Measurements from ENCODE around the gene SGCA.

DNA sequence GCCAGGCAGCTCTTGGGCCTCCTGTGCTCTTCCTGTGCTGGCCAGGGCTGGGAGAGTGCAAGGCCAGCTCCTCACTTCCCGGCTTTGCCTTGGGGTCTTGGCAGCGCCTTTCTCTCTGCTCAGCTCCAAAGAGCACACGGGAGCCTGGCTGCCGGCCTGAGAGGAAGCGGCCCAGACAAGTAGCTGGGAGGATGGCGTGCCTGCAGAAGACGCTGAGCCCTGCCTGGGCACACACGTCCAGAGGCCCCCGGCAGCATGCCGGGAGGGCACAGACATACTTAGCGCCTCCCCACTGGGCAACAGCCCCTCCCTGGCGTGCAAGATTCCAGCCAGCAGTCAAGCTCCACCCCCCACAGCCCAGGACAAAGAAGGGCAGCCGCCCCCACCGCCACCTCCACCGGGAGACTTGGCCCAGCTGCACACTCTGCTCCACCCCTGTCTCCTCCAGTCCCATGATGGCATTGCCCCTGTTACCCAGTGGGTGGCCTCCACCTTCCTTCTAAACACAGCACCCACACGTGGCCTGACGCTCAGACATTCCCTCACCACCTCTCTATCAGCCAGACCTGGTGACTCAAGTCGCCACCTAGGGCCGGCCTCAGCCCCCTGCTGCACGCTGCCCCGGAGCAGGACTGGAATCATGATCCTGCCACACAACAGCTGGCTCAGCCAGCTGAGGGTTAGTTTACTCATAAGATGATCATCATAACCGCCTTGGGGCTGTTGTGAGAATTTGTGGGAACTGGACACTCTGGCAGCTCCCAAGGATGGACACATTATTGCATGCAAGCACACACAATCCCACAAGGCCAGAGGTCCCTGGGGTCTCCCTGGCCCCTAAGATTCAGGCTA, 12.4 kb downstream of the SGCA start:
- TF ChIP-seq POLR2A (IDR thresholded peaks at IDR 0.05) = no peak
- TF ChIP-seq, protein P1, sequence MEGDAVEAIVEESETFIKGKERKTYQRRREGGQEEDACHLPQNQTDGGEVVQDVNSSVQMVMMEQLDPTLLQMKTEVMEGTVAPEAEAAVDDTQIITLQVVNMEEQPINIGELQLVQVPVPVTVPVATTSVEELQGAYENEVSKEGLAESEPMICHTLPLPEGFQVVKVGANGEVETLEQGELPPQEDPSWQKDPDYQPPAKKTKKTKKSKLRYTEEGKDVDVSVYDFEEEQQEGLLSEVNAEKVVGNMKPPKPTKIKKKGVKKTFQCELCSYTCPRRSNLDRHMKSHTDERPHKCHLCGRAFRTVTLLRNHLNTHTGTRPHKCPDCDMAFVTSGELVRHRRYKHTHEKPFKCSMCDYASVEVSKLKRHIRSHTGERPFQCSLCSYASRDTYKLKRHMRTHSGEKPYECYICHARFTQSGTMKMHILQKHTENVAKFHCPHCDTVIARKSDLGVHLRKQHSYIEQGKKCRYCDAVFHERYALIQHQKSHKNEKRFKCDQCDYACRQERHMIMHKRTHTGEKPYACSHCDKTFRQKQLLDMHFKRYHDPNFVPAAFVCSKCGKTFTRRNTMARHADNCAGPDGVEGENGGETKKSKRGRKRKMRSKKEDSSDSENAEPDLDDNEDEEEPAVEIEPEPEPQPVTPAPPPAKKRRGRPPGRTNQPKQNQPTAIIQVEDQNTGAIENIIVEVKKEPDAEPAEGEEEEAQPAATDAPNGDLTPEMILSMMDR (IDR thresholded peaks at IDR 0.05) = peak; percentile 5 to 63 (median 48)
- peak; percentile 23 to 62 (median 54) for TF ChIP-seq POLR2AphosphoS5 (IDR thresholded peaks at IDR 0.05)
